GM23248 (cell line): Measurements from ENCODE around the gene OPN5. TPM values are rescaled to one million over a fixed set of nuclear protein-coding genes. Genes with fewer than 3 reads are reported as not detected.

Experiments used
- DNase-seq: peaks from one replicate; pipeline ENCODE4 v3.0.0-alpha.2; 2015
- H2AFZ ChIP-seq: fragments of 200-600 bp; sonication (generic); 2 replicates; pipeline ENCODE4 v1.6.1; 2016; ENCODE audit warnings: antibody characterized with exemption
- H3F3A ChIP-seq: fragments of 200-600 bp; sonication (generic); 2 replicates; pipeline ENCODE4 v1.6.1; 2016; ENCODE audit warnings: mild to moderate bottlenecking, antibody characterized with exemption, mixed run types; ENCODE audit not compliant: insufficient read depth
- H3K27ac ChIP-seq: fragments of 200-600 bp; sonication (generic); 2 replicates; pipeline ENCODE4 v1.5.1; 2016; ENCODE audit warnings: mild to moderate bottlenecking
- H3K27me3 ChIP-seq: fragments of 200-600 bp; sonication (generic); replicated peaks from 2 replicates; pipeline ENCODE4 v1.6.1; 2016; ENCODE audit warnings: mild to moderate bottlenecking; ENCODE audit not compliant: insufficient read depth
- H3K36me3 ChIP-seq: fragments of 200-600 bp; sonication (generic); 2 replicates; pipeline ENCODE4 v1.6.1; 2016; ENCODE audit warnings: low read depth, mild to moderate bottlenecking
- H3K4me1 ChIP-seq: fragments of 200-600 bp; sonication (generic); 2 replicates; pipeline ENCODE4 v1.6.1; 2016; ENCODE audit warnings: mild to moderate bottlenecking; ENCODE audit not compliant: insufficient read depth
- H3K4me2 ChIP-seq: fragments of 200-600 bp; sonication (generic); one replicate; pipeline ENCODE4 v1.6.1; 2016; ENCODE audit warnings: mild to moderate bottlenecking; ENCODE audit not compliant: unreplicated experiment
- H3K4me3 ChIP-seq: fragments of 200-600 bp; sonication (generic); 2 replicates; pipeline ENCODE4 v1.5.1; 2016; ENCODE audit warnings: mild to moderate bottlenecking
- H3K79me2 ChIP-seq: fragments of 200-600 bp; sonication (generic); 2 replicates; pipeline ENCODE4 v1.6.1; 2016; ENCODE audit warnings: mild to moderate bottlenecking; ENCODE audit not compliant: insufficient read depth
- H3K9ac ChIP-seq: fragments of 200-600 bp; sonication (generic); 2 replicates; pipeline ENCODE4 v1.6.1; 2016; ENCODE audit warnings: mild to moderate bottlenecking
- H3K9me2 ChIP-seq: fragments of 200-600 bp; sonication (generic); 2 replicates; pipeline ENCODE4 v1.6.1; 2016; ENCODE audit warnings: mixed run types, mild to moderate bottlenecking, moderate library complexity; ENCODE audit not compliant: insufficient read depth
- H3K9me3 ChIP-seq: fragments of 200-600 bp; sonication (generic); one replicate; pipeline ENCODE4 v1.6.1; 2017; ENCODE audit warnings: low read depth
- H4K20me1 ChIP-seq: fragments of 200-600 bp; sonication (generic); 2 replicates; pipeline ENCODE4 v1.6.0; 2016; ENCODE audit not compliant: insufficient read depth
- EZH2 ChIP-seq: fragments of 200-600 bp; sonication (generic); IDR thresholded peaks from 2 replicates; pipeline ENCODE4 v1.6.1; 2018; ENCODE audit warnings: antibody characterized with exemption, mild to moderate bottlenecking; ENCODE audit not compliant: insufficient read depth, poor library complexity, severe bottlenecking
- EZH2phosphoT487 ChIP-seq: fragments of 200-600 bp; sonication (generic); IDR thresholded peaks from 2 replicates; pipeline ENCODE4 v1.6.1; 2018; ENCODE audit warnings: antibody characterized with exemption, moderate library complexity, mild to moderate bottlenecking, low read depth; ENCODE audit not compliant: insufficient read depth
- WGBS, 2 experiments: methylation state at CpG; one replicate each; pipeline ENCODE4 v1.1.6; 2015 to 2017; ENCODE audit warnings: low lambda C conversion rate in 2 of 2, low coverage in 1 of 2; ENCODE audit errors: missing lambda C conversion rate in 2 of 2; 5-methylcytosine and 5-hydroxymethylcytosine counted together
- in situ Hi-C: fragments of 300-500 bp; cut with MboI; formaldehyde crosslinking; loops from 2 replicates; pipeline ENCODE4 v1.15.0; 2020
- polyA plus RNA-seq: library from polyadenylated mRNA; unstranded; fragments of >200 nt; fragmentation: Nextera tagmentation; extraction: Ambion mirVana; gene quantifications from 2 replicates; pipeline ENCODE4 v1.2.1, GENCODE V29; 2016
- total RNA-seq: library from RNA; depleted of rRNA; stranded (reverse); fragments of >200 nt; shearing (Covaris generic); gene quantifications from 2 replicates; pipeline ENCODE4 v1.2.3, GENCODE V29; 2014

OPN5 gene
- total and polyA plus RNA-seq, 2 experiments from 2014 or later, result not detected

DNA sequence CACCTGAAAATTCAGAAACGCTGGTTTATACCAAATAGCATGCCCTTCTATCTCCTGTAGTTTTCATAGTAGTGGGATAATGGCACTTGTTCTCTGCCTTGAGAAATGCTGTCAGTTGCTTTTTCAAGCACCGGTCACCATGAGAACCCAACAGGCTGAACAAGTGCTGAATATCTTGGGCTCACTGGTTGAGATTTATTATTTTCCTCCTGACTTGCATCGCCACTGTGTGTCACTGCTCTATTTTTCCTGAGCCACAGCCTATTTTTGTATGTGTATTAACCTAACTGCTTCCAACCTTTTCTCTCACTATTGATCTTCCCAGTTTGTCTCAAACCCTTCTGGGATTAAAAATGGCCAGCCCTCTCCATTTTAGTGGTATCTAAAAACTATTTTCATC lies 71.9 kb downstream of the OPN5 start:
- no peak overlapping the region for H3K9ac ChIP-seq
- no peak overlapping the region for H2AFZ ChIP-seq
- no peaks in the 10 kb centered on the region for H4K20me1 ChIP-seq
- H3K27me3 ChIP-seq, result no peaks in the 10 kb centered on the region
- H3K4me3 ChIP-seq, result no peak overlapping the region
- H3K27ac ChIP-seq, result no peak overlapping the region
- no peaks in the 10 kb centered on the region for H3K36me3 ChIP-seq
- TF ChIP-seq EZH2phosphoT487, result no peak
- TF ChIP-seq EZH2, result no peak
- no peaks in the 10 kb centered on the region for H3K9me2 ChIP-seq
- H3F3A ChIP-seq, result no peaks in the 10 kb centered on the region
- 26 to 28% methylated on average over 3 of the region's 3 CpGs for WGBS, 2 experiments
- H3K9me3 ChIP-seq, result no peaks in the 10 kb centered on the region
- in situ Hi-C loops, result no loop called here
- DNase-seq, result no peak
- H3K4me1 ChIP-seq, result no peaks in the 10 kb centered on the region
- no peak overlapping the region for H3K4me2 ChIP-seq
- H3K79me2 ChIP-seq, result no peaks in the 10 kb centered on the region

DNA sequence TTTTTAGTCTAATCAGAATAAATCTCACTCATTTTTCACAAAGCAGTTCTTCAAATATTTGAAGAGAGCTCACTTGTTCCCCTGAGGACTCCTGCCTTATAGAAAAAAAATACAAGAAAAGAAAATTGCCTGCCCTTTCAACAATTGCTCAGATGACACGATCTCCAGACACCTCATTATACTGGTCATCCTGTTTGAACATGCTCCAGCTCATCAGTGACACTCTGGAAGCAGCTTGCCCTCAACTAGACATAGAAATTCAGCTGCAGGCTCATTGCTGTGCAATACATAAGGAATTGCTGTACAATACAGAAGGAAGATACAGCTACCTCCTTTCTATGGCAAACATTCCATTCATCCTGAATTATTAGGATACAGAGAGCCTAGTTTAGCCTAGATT lies 73.1 kb downstream of the OPN5 start:
- no peaks in the 10 kb centered on the region for H3F3A ChIP-seq
- no peak overlapping the region for H3K9ac ChIP-seq
- H3K4me2 ChIP-seq, result no peak overlapping the region
- no peak overlapping the region for H3K27ac ChIP-seq
- no peaks in the 10 kb centered on the region for H3K79me2 ChIP-seq
- WGBS, 2 experiments, result 0% methylated on average over 1 of the region's 1 CpG
- H3K9me3 ChIP-seq, result no peaks in the 10 kb centered on the region
- no peaks in the 10 kb centered on the region for H4K20me1 ChIP-seq
- no peaks in the 10 kb centered on the region for H3K4me1 ChIP-seq
- no peak overlapping the region for H3K4me3 ChIP-seq
- H2AFZ ChIP-seq, result no peak overlapping the region
- no peak for DNase-seq
- H3K36me3 ChIP-seq, result no peaks in the 10 kb centered on the region
- in situ Hi-C loops, result no loop called here
- H3K27me3 ChIP-seq, result no peaks in the 10 kb centered on the region
- TF ChIP-seq EZH2, result no peak
- TF ChIP-seq EZH2phosphoT487, result no peak
- H3K9me2 ChIP-seq, result no peaks in the 10 kb centered on the region

DNA sequence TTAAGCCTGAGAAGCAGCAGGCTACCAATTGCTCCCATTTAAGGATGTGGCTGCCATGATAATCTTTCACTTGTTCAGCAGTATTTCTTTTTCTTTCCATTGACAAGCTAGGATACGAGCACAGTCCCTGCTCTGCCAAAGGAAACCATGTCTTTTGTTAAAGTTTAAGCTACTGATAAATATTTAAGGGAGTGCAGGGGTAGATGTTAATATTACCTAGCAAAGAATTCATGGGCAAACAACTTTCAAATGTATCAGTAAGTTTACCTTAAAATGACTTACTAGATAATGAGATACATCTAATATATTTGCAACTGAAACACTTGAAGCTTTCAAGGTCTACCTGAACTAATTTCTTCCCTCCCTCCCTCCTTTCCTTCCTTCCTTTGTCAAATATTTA lies 77.3 kb downstream of the OPN5 start:
- H3K4me3 ChIP-seq, result no peak overlapping the region
- no peaks in the 10 kb centered on the region for H3K9me2 ChIP-seq
- WGBS, 2 experiments, result 0% methylated on average over 1 of the region's 1 CpG
- H3K9me3 ChIP-seq, result no peaks in the 10 kb centered on the region
- no peaks in the 10 kb centered on the region for H3K79me2 ChIP-seq
- H3K4me2 ChIP-seq, result no peak overlapping the region
- H3K4me1 ChIP-seq, result no peaks in the 10 kb centered on the region
- no peak for DNase-seq
- H3K27ac ChIP-seq, result no peak overlapping the region
- in situ Hi-C loops, result no loop called here
- TF ChIP-seq EZH2 (no peak), EZH2phosphoT487 (no peak)
- H3K36me3 ChIP-seq, result no peaks in the 10 kb centered on the region
- no peaks in the 10 kb centered on the region for H3F3A ChIP-seq
- H3K9ac ChIP-seq, result no peak overlapping the region
- H2AFZ ChIP-seq, result no peak overlapping the region
- no peaks in the 10 kb centered on the region for H3K27me3 ChIP-seq
- H4K20me1 ChIP-seq, result no peaks in the 10 kb centered on the region

DNA sequence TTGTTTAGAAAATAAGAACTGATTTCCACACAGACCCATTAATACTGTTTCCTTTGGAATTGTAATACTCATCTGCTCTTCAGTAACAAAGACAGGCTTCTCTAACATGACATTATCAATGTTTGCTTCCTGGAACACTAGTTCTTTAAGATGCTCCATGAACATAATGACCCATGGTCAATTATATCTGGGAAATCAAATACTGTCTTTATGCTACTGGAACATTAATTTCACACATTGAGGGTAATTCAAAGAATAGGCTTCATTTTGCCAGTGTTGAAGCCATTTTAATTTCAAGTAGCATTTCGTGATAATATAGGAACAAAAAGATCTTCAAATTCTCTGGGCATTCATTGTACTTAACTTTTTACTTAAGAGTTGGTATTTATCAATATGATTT lies 80.9 kb downstream of the OPN5 start:
- Histone ChIP-seq H3K36me3 (no peaks in the 10 kb centered on the region), H3K27ac (no peak overlapping the region)
- 4 to 5% methylated on average over 1 of the region's 1 CpG for WGBS, 2 experiments

DNA sequence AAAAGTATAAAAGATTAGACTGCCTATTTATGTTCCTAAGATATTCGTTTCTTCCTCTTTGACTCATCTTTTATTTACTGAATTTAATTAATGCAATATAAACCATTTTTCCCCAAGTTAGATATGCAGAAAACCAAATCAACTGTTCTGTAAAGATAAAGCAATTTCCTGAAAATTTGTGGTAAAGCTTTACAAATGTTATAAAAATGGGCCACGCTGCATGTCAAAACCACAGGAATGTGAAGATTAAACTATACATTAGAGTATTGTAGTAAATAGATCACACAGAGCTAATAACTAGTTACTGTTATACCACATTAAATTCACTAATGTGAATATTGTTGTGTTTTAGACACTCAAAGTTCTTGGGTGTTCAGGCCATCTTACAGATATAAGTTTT lies 83.4 kb downstream of the OPN5 start:
- WGBS, 2 experiments, result 4 to 8% methylated on average over 2 of the region's 2 CpGs
- Histone ChIP-seq H3K9me3 (no peaks in the 10 kb centered on the region), H4K20me1 (no peaks in the 10 kb centered on the region), H3F3A (no peaks in the 10 kb centered on the region), H3K9me2 (no peaks in the 10 kb centered on the region), H3K4me1 (no peaks in the 10 kb centered on the region), H3K4me3 (no peak overlapping the region), H2AFZ (no peak overlapping the region), H3K4me2 (no peak overlapping the region), H3K27me3 (no peaks in the 10 kb centered on the region), H3K27ac (no peak overlapping the region), H3K9ac (no peak overlapping the region), H3K79me2 (no peaks in the 10 kb centered on the region), H3K36me3 (no peaks in the 10 kb centered on the region)
- no peak for DNase-seq
- in situ Hi-C loops, result no loop called here
- TF ChIP-seq EZH2 (no peak), EZH2phosphoT487 (no peak)

More for the DNA sequence above, 80.9 kb downstream of the OPN5 start:
- TF ChIP-seq EZH2, result no peak
- TF ChIP-seq EZH2phosphoT487, result no peak
- no peak for DNase-seq
- no peaks in the 10 kb centered on the region for H3K4me1 ChIP-seq
- no peaks in the 10 kb centered on the region for H4K20me1 ChIP-seq
- H2AFZ ChIP-seq, result no peak overlapping the region
- H3K4me2 ChIP-seq, result no peak overlapping the region
- H3K27me3 ChIP-seq, result no peaks in the 10 kb centered on the region
- no peaks in the 10 kb centered on the region for H3K9me2 ChIP-seq
- no peaks in the 10 kb centered on the region for H3K9me3 ChIP-seq
- no peak overlapping the region for H3K4me3 ChIP-seq
- no peaks in the 10 kb centered on the region for H3K79me2 ChIP-seq
- H3F3A ChIP-seq, result no peaks in the 10 kb centered on the region
- H3K9ac ChIP-seq, result no peak overlapping the region
- in situ Hi-C loops, result no loop called here
